Measurements from ENCODE around the gene AMH. TPM values are rescaled to one million over a fixed set of nuclear protein-coding genes. Genes with fewer than 3 reads are reported as not detected.

AMH gene
- total and polyA plus RNA-seq, 5 donors from 2014 or later: 3.5 TPM; not detected in 4

DNA sequence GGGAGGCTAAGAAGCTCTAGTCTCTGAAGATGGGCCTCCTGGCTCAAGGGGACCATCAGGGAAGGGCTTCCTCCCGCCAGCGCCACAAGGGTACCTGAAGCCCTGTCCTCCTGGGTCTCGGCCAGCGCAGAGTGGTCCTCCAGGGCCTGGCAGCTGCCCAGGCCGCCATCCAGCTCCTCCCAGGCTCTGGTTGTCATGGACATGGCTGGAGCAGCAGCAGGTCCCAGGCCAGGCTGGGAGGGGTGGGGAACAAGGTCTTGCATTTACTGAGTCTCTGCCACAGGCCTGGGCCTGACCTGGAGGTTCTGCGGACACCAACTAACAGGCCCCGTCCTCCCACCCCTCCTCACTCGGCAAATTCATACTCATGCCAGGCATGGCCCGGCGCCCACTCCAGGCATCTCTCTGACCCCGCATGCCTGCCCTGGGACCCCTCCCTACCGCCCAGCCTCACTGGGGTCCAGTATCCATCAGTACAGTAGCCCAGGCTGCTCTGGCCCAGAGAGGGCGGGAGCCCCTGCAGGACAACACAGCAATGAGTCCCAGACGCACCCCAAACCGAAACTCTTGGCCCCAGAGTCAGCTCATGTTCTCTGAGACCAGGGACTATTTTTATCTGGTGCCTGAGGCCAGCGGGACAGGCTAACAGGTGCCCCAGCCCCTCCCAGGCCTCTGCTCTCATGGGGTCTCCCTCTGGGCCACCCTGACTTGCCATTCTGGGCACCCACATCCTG lies 6.2 kb downstream of the AMH start:
- H3K9me3 Mint-ChIP-seq: no peaks in the 10 kb centered on the region
- Histone ChIP-seq H3K9me3 (ENCODE audit: control insufficient read depth in 2 of 2, low read length in 2 of 2) (no peaks in the 10 kb centered on the region), H3K4me3 (ENCODE audit: low read depth, low read length) (no peak overlapping the region), H3K27me3 (ENCODE audit: control insufficient read depth, insufficient read depth, low read length) (no peaks in the 10 kb centered on the region), H3K36me3 (ENCODE audit: control insufficient read depth, insufficient read depth, low read length) (no peaks in the 10 kb centered on the region), H3K27ac (ENCODE audit: insufficient read depth, low read length, poor library complexity, severe bottlenecking) (no peak overlapping the region), H3K4me1 (ENCODE audit: control insufficient read depth, insufficient read depth, low read length, poor library complexity, severe bottlenecking) (peaks cover 71% of the 10 kb centered on the region)
- peak overlapping the region in 2 of 4 donors; percentile 63 to 68 for H3K4me3 Mint-ChIP-seq
- ATAC-seq (ENCODE audit: low read depth in 2 of 2) (no peak), DNase-seq (no peak)
- peaks cover 17% of the 10 kb centered on the region for H3K27me3 Mint-ChIP-seq
- H3K27ac Mint-ChIP-seq: peak overlapping the region in 2 of 3 donors; percentile 58 to 79
- peaks cover 5 to 55% (median 15%) of the 10 kb centered on the region in 4 donors for H3K4me1 Mint-ChIP-seq
- no peaks in the 10 kb centered on the region for H3K36me3 Mint-ChIP-seq

DNA sequence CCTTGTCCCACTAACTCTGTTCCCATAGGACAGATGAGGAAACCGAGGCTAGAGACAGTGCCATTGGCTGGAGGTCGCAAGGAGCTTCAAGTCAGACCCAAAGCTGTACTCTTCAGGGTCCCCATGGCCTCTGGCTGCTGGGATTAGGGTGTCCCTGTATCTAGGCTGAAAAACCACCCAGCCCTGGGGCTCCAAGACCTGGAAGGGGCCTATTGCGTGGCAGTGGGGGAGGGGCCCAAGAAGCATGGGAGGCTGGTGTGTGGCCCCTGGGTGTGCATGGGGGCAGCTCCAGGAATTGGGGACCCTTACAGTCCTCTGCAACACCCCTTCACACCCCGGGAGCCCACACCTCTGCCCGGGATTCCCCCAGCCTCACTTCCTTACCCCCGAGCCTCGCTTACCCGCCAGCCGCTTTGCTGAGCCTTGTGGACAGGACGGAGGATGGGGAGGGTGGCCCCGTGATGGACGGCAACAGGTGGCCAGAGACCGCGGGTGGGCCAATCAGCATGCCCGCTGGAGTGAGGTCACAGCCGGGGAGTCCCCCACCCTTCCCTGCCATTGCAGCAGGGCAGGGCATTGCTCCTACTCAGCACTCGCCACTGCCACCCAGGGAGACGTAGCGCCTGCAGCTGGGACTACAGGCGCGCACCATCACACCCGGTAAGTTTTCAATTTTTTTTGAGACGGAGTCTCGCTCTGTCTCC lies 7.0 kb downstream of the AMH start, which contains the start of gene JSRP1:
Gene JSRP1, minus strand, starts transcription at position 436 of the 704 bp plus-strand sequence. CDS start 1,103 bp downstream, outside the sequence.
- Mint-ChIP-seq H3K36me3 (no peaks in the 10 kb centered on the region), H3K4me1 (peaks cover 5 to 61% (median 17%) of the 10 kb centered on the region in 4 donors), H3K27ac (peak within 1 kb of the TSS; percentile 14 to 99 (median 96)), H3K9me3 (no peaks in the 10 kb centered on the region), H3K4me3 (peak within 1 kb of the TSS; percentile 35 to 85 (median 80)), H3K27me3 (peaks cover 17% of the 10 kb centered on the region)
- H3K27me3 ChIP-seq (ENCODE audit: control insufficient read depth, insufficient read depth, low read length): no peaks in the 10 kb centered on the region
- H3K4me3 ChIP-seq (ENCODE audit: low read depth, low read length): no peak within 1 kb of the TSS
- ATAC-seq (ENCODE audit: low read depth in 2 of 2): no peak
- no peak for DNase-seq
- H3K36me3 ChIP-seq (ENCODE audit: control insufficient read depth, insufficient read depth, low read length): no peaks in the 10 kb centered on the region
- H3K9me3 ChIP-seq (ENCODE audit: control insufficient read depth in 2 of 2, low read length in 2 of 2): no peaks in the 10 kb centered on the region
- peak within 1 kb of the TSS; percentile 94 for H3K27ac ChIP-seq (ENCODE audit: insufficient read depth, low read length, poor library complexity, severe bottlenecking)
- H3K4me1 ChIP-seq (ENCODE audit: control insufficient read depth, insufficient read depth, low read length, poor library complexity, severe bottlenecking): peaks cover 69% of the 10 kb centered on the region

DNA sequence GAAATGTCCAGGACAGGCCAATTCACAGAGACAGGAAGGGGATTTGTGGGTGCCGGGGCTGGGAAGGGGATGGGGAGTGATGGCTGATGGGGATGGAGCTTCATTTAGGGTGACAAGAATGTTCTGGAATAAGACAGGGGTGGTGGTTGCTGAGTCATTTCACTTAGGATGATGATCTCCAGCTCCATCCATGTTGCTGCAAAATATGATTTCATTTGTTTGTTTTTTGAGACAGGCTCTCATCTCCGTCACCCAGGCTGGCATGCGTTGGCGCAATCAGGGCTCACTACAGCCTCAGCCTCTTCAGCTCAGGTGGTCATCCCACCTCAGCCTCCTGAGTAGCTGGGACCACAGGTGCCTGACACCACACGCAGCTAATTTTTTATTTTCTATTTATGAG lies 10.2 kb downstream of the AMH start:
- H3K4me1 Mint-ChIP-seq: peaks cover 5 to 53% (median 20%) of the 10 kb centered on the region in 4 donors
- H3K27ac Mint-ChIP-seq: peak overlapping the region; percentile 92 to 100 (median 99)
- peaks cover 5% of the 10 kb centered on the region for H3K27me3 Mint-ChIP-seq
- H3K27ac ChIP-seq (ENCODE audit: insufficient read depth, low read length, poor library complexity, severe bottlenecking): peak overlapping the region; percentile 94
- no peak for ATAC-seq (ENCODE audit: low read depth in 2 of 2)
- no peaks in the 10 kb centered on the region for H3K9me3 ChIP-seq (ENCODE audit: control insufficient read depth in 2 of 2, low read length in 2 of 2)
- peak overlapping the region in 3 of 4 donors; percentile 48 to 81 (median 79) for H3K4me3 Mint-ChIP-seq
- H3K36me3 Mint-ChIP-seq: no peaks in the 10 kb centered on the region
- H3K9me3 Mint-ChIP-seq: no peaks in the 10 kb centered on the region
- H3K27me3 ChIP-seq (ENCODE audit: control insufficient read depth, insufficient read depth, low read length): no peaks in the 10 kb centered on the region
- H3K4me3 ChIP-seq (ENCODE audit: low read depth, low read length): no peak overlapping the region
- no peaks in the 10 kb centered on the region for H3K36me3 ChIP-seq (ENCODE audit: control insufficient read depth, insufficient read depth, low read length)
- peaks cover 48% of the 10 kb centered on the region for H3K4me1 ChIP-seq (ENCODE audit: control insufficient read depth, insufficient read depth, low read length, poor library complexity, severe bottlenecking)
- no peak for DNase-seq

DNA sequence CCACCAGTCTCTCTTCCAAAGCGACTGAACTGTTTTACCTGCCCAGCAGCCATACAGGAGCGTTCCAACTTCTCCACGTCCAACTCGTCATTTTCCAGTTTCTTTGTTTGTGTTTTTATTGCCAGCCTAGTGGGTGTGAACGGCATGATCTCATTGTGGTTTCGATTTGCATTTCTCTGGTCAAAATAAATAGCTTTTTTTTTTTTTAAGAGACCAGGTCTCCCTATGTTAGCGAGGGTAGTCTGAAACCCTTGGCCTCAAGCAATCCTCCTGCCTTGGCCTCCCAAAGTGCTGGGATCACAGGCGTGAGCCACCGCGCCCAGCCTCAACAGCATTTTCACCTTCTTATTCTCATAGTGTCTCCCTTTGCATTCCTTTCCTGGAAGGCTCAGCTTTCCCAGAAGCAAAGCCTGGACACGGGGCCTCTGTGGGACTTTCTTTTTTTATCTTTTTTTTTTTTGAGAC lies 11.2 kb downstream of the AMH start:
- Mint-ChIP-seq H3K27me3 (peaks cover 5% of the 10 kb centered on the region), H3K36me3 (no peaks in the 10 kb centered on the region), H3K4me3 (peak overlapping the region; percentile 68 to 81 (median 76)), H3K27ac (peak overlapping the region; percentile 93 to 100 (median 99)), H3K9me3 (no peaks in the 10 kb centered on the region), H3K4me1 (peaks cover 5 to 50% (median 20%) of the 10 kb centered on the region in 4 donors)
- Histone ChIP-seq H3K4me1 (ENCODE audit: control insufficient read depth, insufficient read depth, low read length, poor library complexity, severe bottlenecking) (peaks cover 48% of the 10 kb centered on the region), H3K27me3 (ENCODE audit: control insufficient read depth, insufficient read depth, low read length) (no peaks in the 10 kb centered on the region), H3K27ac (ENCODE audit: insufficient read depth, low read length, poor library complexity, severe bottlenecking) (peak overlapping the region; percentile 94), H3K36me3 (ENCODE audit: control insufficient read depth, insufficient read depth, low read length) (no peaks in the 10 kb centered on the region), H3K4me3 (ENCODE audit: low read depth, low read length) (peak overlapping the region; percentile 48), H3K9me3 (ENCODE audit: control insufficient read depth in 2 of 2, low read length in 2 of 2) (no peaks in the 10 kb centered on the region)
- DNase-seq (no peak), ATAC-seq (ENCODE audit: low read depth in 2 of 2) (no peak)

DNA sequence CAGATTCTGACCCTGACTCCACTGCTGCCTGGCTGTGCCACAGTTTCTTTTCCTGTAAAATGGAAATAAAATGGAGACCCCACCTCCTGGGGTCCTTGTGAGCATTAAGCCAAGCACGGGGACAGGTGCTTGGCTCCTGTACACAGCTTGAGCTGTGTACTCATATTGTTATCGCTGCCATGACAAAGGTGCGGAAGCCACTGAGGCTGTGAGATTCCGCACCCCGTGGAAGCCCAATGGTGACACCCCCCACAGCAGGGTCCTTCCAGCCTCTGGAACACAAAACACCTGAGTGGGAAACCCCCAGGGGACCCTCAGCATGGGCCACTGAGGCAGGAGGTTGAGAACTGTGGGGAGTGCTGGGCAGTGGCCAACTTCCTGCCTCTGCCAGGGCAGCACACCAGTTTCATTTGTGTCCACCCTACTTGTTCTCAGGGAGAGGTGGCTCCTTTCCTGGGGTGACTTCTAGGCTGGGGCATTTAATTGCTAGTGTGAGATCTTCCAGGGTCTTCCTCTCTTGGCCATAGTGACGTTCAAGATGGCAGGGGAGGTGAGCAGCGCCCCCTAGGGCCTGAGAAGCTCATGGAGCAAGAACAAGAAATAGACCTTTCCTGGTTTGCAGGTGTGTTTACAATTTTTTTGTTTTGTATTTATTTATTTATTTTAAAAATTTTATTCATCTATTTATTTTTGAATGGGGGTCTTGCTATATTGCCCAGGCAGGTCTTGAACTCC lies 12.5 kb downstream of the AMH start:
- H3K27me3 ChIP-seq (ENCODE audit: control insufficient read depth, insufficient read depth, low read length): no peaks in the 10 kb centered on the region
- no peaks in the 10 kb centered on the region for H3K9me3 Mint-ChIP-seq
- ATAC-seq (ENCODE audit: low read depth in 2 of 2) (no peak), DNase-seq (peak in 2 of 3 donors; percentile 31 to 78)
- H3K36me3 Mint-ChIP-seq: no peaks in the 10 kb centered on the region
- H3K4me3 Mint-ChIP-seq: peak overlapping the region; percentile 67 to 91 (median 72)
- peaks cover 5% of the 10 kb centered on the region for H3K27me3 Mint-ChIP-seq
- peaks cover 48% of the 10 kb centered on the region for H3K4me1 ChIP-seq (ENCODE audit: control insufficient read depth, insufficient read depth, low read length, poor library complexity, severe bottlenecking)
- no peaks in the 10 kb centered on the region for H3K36me3 ChIP-seq (ENCODE audit: control insufficient read depth, insufficient read depth, low read length)
- H3K9me3 ChIP-seq (ENCODE audit: control insufficient read depth in 2 of 2, low read length in 2 of 2): no peaks in the 10 kb centered on the region
- H3K27ac Mint-ChIP-seq: peak overlapping the region; percentile 69 to 99 (median 95)
- peak overlapping the region; percentile 23 for H3K27ac ChIP-seq (ENCODE audit: insufficient read depth, low read length, poor library complexity, severe bottlenecking)
- peaks cover 5 to 51% (median 20%) of the 10 kb centered on the region in 4 donors for H3K4me1 Mint-ChIP-seq
- no peak overlapping the region for H3K4me3 ChIP-seq (ENCODE audit: low read depth, low read length)

DNA sequence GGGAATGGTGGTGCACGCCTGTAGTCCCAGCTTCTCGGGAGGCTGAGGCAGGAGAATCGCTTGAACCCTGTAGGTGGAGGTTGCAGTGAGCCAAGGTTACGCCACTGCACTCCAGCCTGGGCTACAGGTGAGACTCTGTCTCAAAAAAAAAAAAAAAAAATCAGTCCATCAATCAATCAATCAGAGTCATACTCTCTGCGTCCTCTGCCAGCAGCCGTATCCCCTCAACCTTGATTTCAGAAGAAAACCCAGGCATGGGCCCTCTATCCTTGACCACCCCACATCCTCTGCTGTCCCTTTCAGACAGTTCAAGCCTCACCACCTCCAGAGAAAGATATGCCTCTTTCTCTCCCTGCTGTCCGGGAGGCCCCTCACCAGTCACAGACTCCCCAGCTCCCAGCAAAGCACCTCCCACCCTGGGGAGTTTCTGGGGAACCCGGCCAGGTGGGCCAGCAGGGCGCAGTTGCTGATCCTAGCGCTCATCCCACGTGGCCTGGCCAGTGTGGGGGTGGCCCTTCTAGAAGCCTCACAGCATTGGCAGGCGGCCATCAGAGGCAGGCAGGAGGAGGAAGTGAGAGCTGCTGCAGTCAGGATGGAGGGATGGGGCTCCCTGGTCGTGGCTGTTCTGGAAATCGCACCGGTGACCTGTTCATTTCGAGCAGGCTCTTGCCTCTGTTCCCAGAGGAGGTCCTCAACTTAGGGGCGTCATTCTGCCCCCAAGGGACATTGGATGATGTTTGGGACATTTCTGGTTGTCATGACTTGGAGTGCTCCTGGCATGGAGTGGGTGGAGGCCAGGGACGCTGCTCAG lies 17.3 kb downstream of the AMH start:
- DNase-seq: no peak
- ATAC-seq (ENCODE audit: low read depth in 2 of 2): no peak
- Mint-ChIP-seq H3K4me1 (peaks cover under 1 to 22% (median 5%) of the 10 kb centered on the region in 4 donors), H3K9me3 (no peaks in the 10 kb centered on the region), H3K36me3 (peaks cover 1% of the 10 kb centered on the region), H3K4me3 (peak overlapping the region in 1 of 4 donors; percentile 38), H3K27me3 (peaks cover 4% of the 10 kb centered on the region), H3K27ac (peak overlapping the region in 1 of 3 donors; percentile 83)
- no peak overlapping the region for H3K27ac ChIP-seq (ENCODE audit: insufficient read depth, low read length, poor library complexity, severe bottlenecking)
- no peaks in the 10 kb centered on the region for H3K27me3 ChIP-seq (ENCODE audit: control insufficient read depth, insufficient read depth, low read length)
- peaks cover 14% of the 10 kb centered on the region for H3K4me1 ChIP-seq (ENCODE audit: control insufficient read depth, insufficient read depth, low read length, poor library complexity, severe bottlenecking)
- H3K4me3 ChIP-seq (ENCODE audit: low read depth, low read length): no peak overlapping the region
- H3K9me3 ChIP-seq (ENCODE audit: control insufficient read depth in 2 of 2, low read length in 2 of 2): no peaks in the 10 kb centered on the region
- H3K36me3 ChIP-seq (ENCODE audit: control insufficient read depth, insufficient read depth, low read length): no peaks in the 10 kb centered on the region

DNA sequence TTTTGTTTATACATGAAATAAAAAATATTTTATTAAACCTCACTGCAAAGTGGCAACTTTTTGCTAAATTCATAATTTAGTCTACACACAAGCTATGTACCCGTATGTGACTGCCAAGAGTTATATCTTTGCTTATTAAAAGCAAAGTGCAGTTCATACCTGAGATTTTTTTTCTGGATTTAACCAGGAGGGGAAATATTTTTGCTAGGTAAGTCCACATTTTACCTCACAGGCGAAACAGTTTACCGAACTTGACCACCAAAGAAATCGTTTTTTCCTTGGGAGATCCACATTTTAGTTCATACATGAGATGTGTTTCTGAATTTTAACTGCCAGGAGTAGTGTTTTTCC lies 19.3 kb downstream of the AMH start:
- no peak for ATAC-seq (ENCODE audit: low read depth in 2 of 2)
- H3K4me1 ChIP-seq (ENCODE audit: control insufficient read depth, insufficient read depth, low read length, poor library complexity, severe bottlenecking): peaks cover 30% of the 10 kb centered on the region
- peaks cover 7 to 35% (median 9%) of the 10 kb centered on the region in 4 donors for H3K4me1 Mint-ChIP-seq

More for the DNA sequence above, 19.3 kb downstream of the AMH start:
- peaks cover 0 to 3% (median 0%) of the 10 kb centered on the region in 7 donors for H3K9me3 Mint-ChIP-seq
- peak overlapping the region; percentile 91 to 99 (median 96) for H3K4me3 Mint-ChIP-seq
- peak overlapping the region; percentile 73 for H3K4me3 ChIP-seq (ENCODE audit: low read depth, low read length)
- H3K27ac ChIP-seq (ENCODE audit: insufficient read depth, low read length, poor library complexity, severe bottlenecking): peak overlapping the region; percentile 87
- no peaks in the 10 kb centered on the region for H3K36me3 ChIP-seq (ENCODE audit: control insufficient read depth, insufficient read depth, low read length)
- peak overlapping the region in 1 of 3 donors; percentile 87 for H3K27ac Mint-ChIP-seq
- peaks cover 4% of the 10 kb centered on the region for H3K27me3 Mint-ChIP-seq
- no peak for DNase-seq
- no peaks in the 10 kb centered on the region for H3K27me3 ChIP-seq (ENCODE audit: control insufficient read depth, insufficient read depth, low read length)
- peaks cover 11% of the 10 kb centered on the region for H3K36me3 Mint-ChIP-seq
- no peaks in the 10 kb centered on the region for H3K9me3 ChIP-seq (ENCODE audit: control insufficient read depth in 2 of 2, low read length in 2 of 2)
